ENCODE measurements around the gene ZNF831.
A peak's percentile ranks its signal among the peaks of the same experiment; 100 is the strongest.

ZNF831 gene

DNA sequence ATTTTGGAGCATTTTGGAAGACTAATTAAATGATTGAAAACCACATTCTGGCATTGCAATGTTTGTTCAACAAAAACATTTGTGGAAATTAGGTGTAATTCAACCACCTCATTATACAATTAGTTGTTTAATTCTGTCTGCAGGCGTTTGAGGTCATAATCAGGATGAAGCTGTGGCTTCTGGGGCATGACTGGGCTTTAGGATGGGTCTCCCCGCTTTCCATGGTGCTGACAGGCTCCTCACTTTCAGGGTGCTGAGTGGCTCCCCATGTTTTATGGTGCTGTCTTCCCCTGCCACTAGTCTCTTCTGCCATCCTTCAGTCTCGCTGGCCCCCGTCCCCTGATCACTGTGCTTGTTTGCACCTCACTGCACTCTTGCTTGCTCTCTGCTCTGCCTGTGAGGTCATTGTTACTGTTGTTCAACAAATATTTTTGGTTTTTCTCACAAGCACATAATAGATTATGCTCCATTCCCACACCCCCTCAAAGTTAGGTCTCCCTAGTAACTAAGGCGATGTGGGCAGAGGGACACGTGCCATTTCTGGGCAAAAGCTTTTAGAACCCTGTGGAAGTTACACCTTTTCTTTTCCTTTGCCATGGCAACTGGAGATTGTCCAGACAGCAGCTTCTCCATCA, 25.4 kb upstream of the ZNF831 start:
- TF ChIP-seq, protein P1, sequence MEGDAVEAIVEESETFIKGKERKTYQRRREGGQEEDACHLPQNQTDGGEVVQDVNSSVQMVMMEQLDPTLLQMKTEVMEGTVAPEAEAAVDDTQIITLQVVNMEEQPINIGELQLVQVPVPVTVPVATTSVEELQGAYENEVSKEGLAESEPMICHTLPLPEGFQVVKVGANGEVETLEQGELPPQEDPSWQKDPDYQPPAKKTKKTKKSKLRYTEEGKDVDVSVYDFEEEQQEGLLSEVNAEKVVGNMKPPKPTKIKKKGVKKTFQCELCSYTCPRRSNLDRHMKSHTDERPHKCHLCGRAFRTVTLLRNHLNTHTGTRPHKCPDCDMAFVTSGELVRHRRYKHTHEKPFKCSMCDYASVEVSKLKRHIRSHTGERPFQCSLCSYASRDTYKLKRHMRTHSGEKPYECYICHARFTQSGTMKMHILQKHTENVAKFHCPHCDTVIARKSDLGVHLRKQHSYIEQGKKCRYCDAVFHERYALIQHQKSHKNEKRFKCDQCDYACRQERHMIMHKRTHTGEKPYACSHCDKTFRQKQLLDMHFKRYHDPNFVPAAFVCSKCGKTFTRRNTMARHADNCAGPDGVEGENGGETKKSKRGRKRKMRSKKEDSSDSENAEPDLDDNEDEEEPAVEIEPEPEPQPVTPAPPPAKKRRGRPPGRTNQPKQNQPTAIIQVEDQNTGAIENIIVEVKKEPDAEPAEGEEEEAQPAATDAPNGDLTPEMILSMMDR (IDR thresholded peaks at IDR 0.05; ENCODE audit: low read length, missing control alignments), result no peak
- no peak for DNase-seq (ENCODE audit: low read depth)
- no peak overlapping the region for H3K4me3 ChIP-seq (replicated peaks; ENCODE audit: low read depth, low read length)

DNA sequence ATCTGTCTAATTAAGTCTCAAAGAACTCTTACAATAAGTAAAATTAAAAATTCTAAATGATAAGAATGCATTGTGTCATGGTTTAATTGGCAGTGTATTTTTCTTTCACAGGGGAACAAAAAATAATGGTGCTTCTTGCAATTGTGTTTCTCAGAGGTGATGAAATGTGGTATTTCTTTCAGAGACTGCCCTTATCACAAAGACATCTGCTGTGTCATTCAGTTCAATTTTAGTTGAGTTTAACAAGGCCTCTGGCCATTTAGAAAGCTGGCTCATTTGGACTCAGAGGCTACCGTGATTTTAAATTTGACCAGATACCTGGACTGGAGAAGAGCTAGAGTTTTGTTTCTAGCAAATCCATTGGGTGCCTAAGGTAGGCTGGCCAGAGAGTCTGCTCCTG, 23.6 kb upstream of the ZNF831 start:
- H3K4me3 ChIP-seq (replicated peaks; ENCODE audit: low read depth, low read length), result no peak overlapping the region
- TF ChIP-seq, protein P1 (IDR thresholded peaks at IDR 0.05; ENCODE audit: low read length, missing control alignments), result no peak
- DNase-seq (ENCODE audit: low read depth), result no peak

DNA sequence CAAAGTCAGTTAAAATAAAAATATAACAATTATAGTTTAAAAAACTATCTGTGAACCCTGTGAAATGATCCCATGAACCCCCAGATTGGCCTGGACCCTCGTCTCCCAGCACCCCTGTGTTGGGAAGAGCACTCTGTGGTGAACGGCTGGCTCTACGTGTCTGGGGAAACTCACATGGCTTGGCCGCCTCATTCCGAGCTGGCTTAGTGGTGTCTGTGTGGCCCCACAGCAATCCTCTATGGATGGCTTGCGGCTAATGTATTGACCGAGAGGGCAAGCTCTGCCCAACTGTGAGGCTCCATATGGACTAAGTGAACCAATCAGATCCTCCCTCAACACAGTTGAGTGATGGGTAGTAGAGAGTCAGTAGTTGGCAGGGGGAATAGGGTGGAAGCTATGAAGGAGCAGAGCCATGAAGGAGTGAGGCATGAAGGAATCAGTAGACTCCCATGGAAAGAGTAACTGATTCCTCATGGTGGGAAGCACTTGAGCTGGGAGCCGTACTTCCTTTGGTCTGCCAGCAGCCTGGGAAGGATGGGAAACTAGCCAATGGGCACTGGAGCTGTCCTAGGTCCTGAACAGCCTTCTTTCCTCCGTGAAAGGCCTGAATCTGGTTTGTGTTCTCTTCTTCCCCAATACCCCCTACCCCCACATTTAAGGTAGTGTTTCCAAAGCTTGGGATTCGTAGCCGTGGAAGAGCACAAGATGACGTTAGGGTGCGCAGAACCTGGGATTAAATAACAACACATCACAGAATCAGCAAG, 21.6 kb upstream of the ZNF831 start:
- DNase-seq (ENCODE audit: low read depth), result peak; percentile 7
- no peak overlapping the region for H3K4me3 ChIP-seq (replicated peaks; ENCODE audit: low read depth, low read length)
- TF ChIP-seq, protein P1 (IDR thresholded peaks at IDR 0.05; ENCODE audit: low read length, missing control alignments), result no peak

DNA sequence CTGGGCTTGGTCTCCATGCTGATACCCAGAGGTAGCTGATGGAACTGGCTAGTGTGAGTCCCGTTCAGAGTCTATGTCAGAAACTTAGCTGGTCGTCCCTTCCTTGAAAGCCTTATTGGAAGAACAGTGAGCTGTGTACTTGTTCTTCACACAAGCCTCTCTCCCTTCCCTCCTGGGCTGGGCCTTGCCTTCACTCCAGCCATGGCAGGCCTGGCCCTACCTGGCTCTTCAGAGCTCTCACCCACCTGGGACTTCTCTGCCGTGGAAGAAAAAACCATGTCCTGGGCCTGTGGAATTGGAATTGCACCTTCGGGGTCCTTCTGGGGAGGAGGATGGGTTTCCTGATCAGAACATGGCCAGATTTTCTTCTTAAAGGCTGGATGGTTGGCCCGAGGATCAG, 20.3 kb upstream of the ZNF831 start:
- no peak for DNase-seq (ENCODE audit: low read depth)
- TF ChIP-seq, protein P1 (IDR thresholded peaks at IDR 0.05; ENCODE audit: low read length, missing control alignments), result no peak

DNA sequence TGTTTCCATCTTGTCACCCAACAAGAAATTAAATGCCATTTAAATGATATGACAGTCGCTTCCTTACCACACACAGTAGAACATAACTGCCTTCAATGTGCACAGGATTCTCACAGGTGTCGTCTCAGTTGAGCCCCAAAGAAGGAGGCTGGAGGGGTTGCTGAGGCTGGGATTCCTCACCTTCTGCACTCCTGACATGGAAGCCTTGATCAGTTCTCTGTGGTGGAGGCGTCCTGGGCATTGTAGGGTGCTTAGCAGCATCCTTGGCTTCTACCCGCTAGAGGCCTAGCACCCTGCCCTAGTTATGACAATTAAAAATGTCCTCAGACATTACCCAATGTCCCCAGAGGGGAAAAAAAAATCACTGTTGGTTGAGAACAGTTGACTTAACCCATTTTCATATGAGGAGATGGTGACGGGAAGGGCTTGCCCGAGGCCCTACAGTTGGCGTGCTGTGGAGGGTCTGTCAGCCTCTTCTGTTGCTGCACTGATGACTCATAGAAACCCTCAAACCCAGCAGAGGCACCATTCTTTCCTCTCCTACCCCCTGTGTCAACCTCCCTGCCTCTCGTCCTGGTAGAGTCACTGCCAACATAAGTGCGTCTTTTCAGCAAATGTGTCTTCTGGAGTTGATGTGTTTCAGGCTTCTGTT, 19.3 kb upstream of the ZNF831 start:
- no peak for DNase-seq (ENCODE audit: low read depth)
- H3K4me3 ChIP-seq (replicated peaks; ENCODE audit: low read depth, low read length), result no peak overlapping the region
- TF ChIP-seq, protein P1 (IDR thresholded peaks at IDR 0.05; ENCODE audit: low read length, missing control alignments), result no peak

More for the DNA sequence above, 20.3 kb upstream of the ZNF831 start:
- H3K4me3 ChIP-seq (replicated peaks; ENCODE audit: low read depth, low read length), result no peak overlapping the region

DNA sequence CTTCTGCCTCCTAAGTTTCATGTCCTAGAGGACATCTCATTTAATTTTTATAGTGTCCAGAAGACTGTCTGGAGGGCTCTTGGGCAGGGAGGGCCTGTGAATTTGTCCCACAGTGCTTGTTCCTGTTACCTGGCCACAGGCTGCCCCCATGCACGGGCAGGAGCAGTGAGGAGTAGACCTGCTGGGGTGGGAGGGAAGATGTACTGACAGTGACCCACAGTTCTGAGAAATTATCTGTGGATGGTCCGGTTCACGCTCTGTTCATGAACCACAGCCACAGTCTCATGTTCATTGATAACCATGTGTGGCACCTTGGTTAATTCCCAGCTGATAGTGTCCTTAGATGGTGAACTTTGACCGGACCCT, 18.8 kb upstream of the ZNF831 start:
- no peak for DNase-seq (ENCODE audit: low read depth)
- no peak overlapping the region for H3K4me3 ChIP-seq (replicated peaks; ENCODE audit: low read depth, low read length)
- TF ChIP-seq, protein P1 (IDR thresholded peaks at IDR 0.05; ENCODE audit: low read length, missing control alignments), result no peak
